ENCODE results near the gene PADI2.

PADI2 gene

DNA sequence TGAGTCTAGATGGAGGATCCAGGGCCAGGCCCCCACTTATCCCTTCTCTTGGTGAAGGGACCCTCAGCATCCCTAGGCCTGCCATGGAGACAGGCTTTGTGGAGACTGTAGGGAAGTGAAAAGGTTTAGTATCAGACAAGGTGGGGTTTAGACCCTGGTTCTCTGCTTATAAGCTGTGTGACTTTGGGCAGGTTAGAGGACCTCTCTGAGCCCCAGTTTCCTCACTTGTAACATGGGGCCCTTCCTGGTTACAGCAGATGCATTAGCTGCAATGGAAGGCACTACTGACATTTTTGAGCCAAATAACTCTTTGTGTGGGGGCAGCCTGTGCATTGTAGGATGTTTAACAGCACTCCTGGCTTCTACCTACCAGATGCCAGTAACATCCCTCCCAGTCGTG is 22.7 kb downstream of the PADI2 start:
- Histone ChIP-seq H4K20me1 (ENCODE audit: control insufficient read depth, insufficient read depth, low read depth, low read length) (no peaks in the 10 kb centered on the region), H3K9me3 (ENCODE audit: control insufficient read depth, insufficient read depth, low read length) (no peaks in the 10 kb centered on the region), H3K9me2 (replicated peaks; ENCODE audit: control insufficient read depth, low read length) (no peaks in the 10 kb centered on the region), H3K4me2 (ENCODE audit: low read length) (no peak overlapping the region), H3F3A (ENCODE audit: control insufficient read depth, insufficient read depth) (no peaks in the 10 kb centered on the region), H3K27me3 (ENCODE audit: control insufficient read depth, low read length) (peaks cover 4% of the 10 kb centered on the region), H3K4me3 (ENCODE audit: low read length) (no peak overlapping the region), H3K27ac (ENCODE audit: low read depth, low read length) (no peak overlapping the region), H3K36me3 (ENCODE audit: control insufficient read depth, low read length) (no peaks in the 10 kb centered on the region), H3K4me1 (ENCODE audit: control insufficient read depth, low read length) (no peaks in the 10 kb centered on the region), H3K79me2 (ENCODE audit: control insufficient read depth, low read length) (no peaks in the 10 kb centered on the region)
- TF ChIP-seq CTCF (IDR thresholded peaks at IDR 0.05; ENCODE audit: low read depth, low read length, poor library complexity, severe bottlenecking), result no peak
- no peak for TF ChIP-seq EZH2phosphoT487 (IDR thresholded peaks at IDR 0.05; ENCODE audit: borderline replicate concordance, low read length)

- H3K9me3 ChIP-seq (ENCODE audit: control insufficient read depth, insufficient read depth, low read length), result no peaks in the 10 kb centered on the region
- no peak overlapping the region for H3K4me3 ChIP-seq (ENCODE audit: low read length)
- no peak for TF ChIP-seq EZH2phosphoT487 (IDR thresholded peaks at IDR 0.05; ENCODE audit: borderline replicate concordance, low read length)
- no peak for TF ChIP-seq CTCF (IDR thresholded peaks at IDR 0.05; ENCODE audit: low read depth, low read length, poor library complexity, severe bottlenecking)
- no peaks in the 10 kb centered on the region for H4K20me1 ChIP-seq (ENCODE audit: control insufficient read depth, insufficient read depth, low read depth, low read length)
- no peaks in the 10 kb centered on the region for H3K4me1 ChIP-seq (ENCODE audit: control insufficient read depth, low read length)
- H3K27me3 ChIP-seq (ENCODE audit: control insufficient read depth, low read length), result peaks cover 4% of the 10 kb centered on the region
- H3K79me2 ChIP-seq (ENCODE audit: control insufficient read depth, low read length), result no peaks in the 10 kb centered on the region
- H3K36me3 ChIP-seq (ENCODE audit: control insufficient read depth, low read length), result no peaks in the 10 kb centered on the region
- H3K4me2 ChIP-seq (ENCODE audit: low read length), result no peak overlapping the region
- no peaks in the 10 kb centered on the region for H3F3A ChIP-seq (ENCODE audit: control insufficient read depth, insufficient read depth)
- H3K27ac ChIP-seq (ENCODE audit: low read depth, low read length), result no peak overlapping the region
- H3K9me2 ChIP-seq (replicated peaks; ENCODE audit: control insufficient read depth, low read length), result no peaks in the 10 kb centered on the region
Observed at GRCh38 chr1:17095141-17095540, 24.1 kb downstream of the PADI2 start.

- Histone ChIP-seq H3K4me1 (ENCODE audit: control insufficient read depth, low read length) (no peaks in the 10 kb centered on the region), H3K27me3 (ENCODE audit: control insufficient read depth, low read length) (peaks cover 4% of the 10 kb centered on the region), H4K20me1 (ENCODE audit: control insufficient read depth, insufficient read depth, low read depth, low read length) (no peaks in the 10 kb centered on the region), H3K36me3 (ENCODE audit: control insufficient read depth, low read length) (no peaks in the 10 kb centered on the region), H3K4me2 (ENCODE audit: low read length) (no peak overlapping the region), H3K9me3 (ENCODE audit: control insufficient read depth, insufficient read depth, low read length) (no peaks in the 10 kb centered on the region), H3K27ac (ENCODE audit: low read depth, low read length) (no peak overlapping the region), H3K79me2 (ENCODE audit: control insufficient read depth, low read length) (no peaks in the 10 kb centered on the region), H3K9me2 (replicated peaks; ENCODE audit: control insufficient read depth, low read length) (no peaks in the 10 kb centered on the region), H3K4me3 (ENCODE audit: low read length) (no peak overlapping the region), H3F3A (ENCODE audit: control insufficient read depth, insufficient read depth) (no peaks in the 10 kb centered on the region)
- TF ChIP-seq CTCF (IDR thresholded peaks at IDR 0.05; ENCODE audit: low read depth, low read length, poor library complexity, severe bottlenecking) (no peak), EZH2phosphoT487 (IDR thresholded peaks at IDR 0.05; ENCODE audit: borderline replicate concordance, low read length) (no peak)
Observed at GRCh38 chr1:17094664-17095063, 24.6 kb downstream of the PADI2 start.
